GM23338 (cell line): ENCODE data around the gene BBS4. TPM values are rescaled to one million over a fixed set of nuclear protein-coding genes. Genes with fewer than 3 reads are reported as not detected.
"Not testable (repeated sequence)": the region's sequence is repeated elsewhere in the genome, so short reads cannot be mapped to it uniquely, and the experiment has no call there.

Experiments used
- ATAC-seq: fragments of 200-7000 bp; cut with Tn5 transposase; 3 replicates; pipeline ENCODE4 v1.9.1; 2020
- DNase-seq: peaks from one replicate; pipeline ENCODE4 v3.0.0-alpha.2; 2015; ENCODE audit warnings: low spot score
- H2AFZ ChIP-seq: fragments of 200-600 bp; sonication (generic); 2 replicates; pipeline ENCODE4 v1.8.0; 2016; ENCODE audit warnings: antibody characterized with exemption, mild to moderate bottlenecking, moderate library complexity
- H3F3A ChIP-seq: fragments of 200-600 bp; sonication (generic); replicated peaks from 2 replicates; pipeline ENCODE4 v1.8.0; 2017; ENCODE audit warnings: antibody characterized with exemption, mixed run types, low read depth
- H3K27ac ChIP-seq: fragments of 200-600 bp; sonication (generic); 2 replicates; pipeline ENCODE4 v1.6.1; 2016; ENCODE audit warnings: low read depth
- H3K27me3 ChIP-seq: fragments of 200-600 bp; sonication (generic); 2 replicates; pipeline ENCODE4 v1.8.0; 2016; ENCODE audit warnings: mild to moderate bottlenecking, mixed run types, moderate library complexity; ENCODE audit not compliant: insufficient read depth
- H3K36me3 ChIP-seq: fragments of 200-600 bp; sonication (generic); 2 replicates; pipeline ENCODE4 v1.8.0; 2016; ENCODE audit warnings: mild to moderate bottlenecking; ENCODE audit not compliant: insufficient read depth
- H3K4me1 ChIP-seq: fragments of 200-600 bp; sonication (generic); 2 replicates; pipeline ENCODE4 v1.8.0; 2016; ENCODE audit warnings: mild to moderate bottlenecking, moderate library complexity; ENCODE audit not compliant: insufficient read depth
- H3K4me2 ChIP-seq: fragments of 200-600 bp; sonication (generic); 2 replicates; pipeline ENCODE4 v1.7.1; 2017; ENCODE audit warnings: mixed run types
- H3K4me3 ChIP-seq: fragments of 200-600 bp; sonication (generic); 2 replicates; pipeline ENCODE4 v1.6.1; 2016; ENCODE audit warnings: mixed run types
- H3K79me2 ChIP-seq: fragments of 200-600 bp; sonication (generic); replicated peaks from 2 replicates; pipeline ENCODE4 v1.8.0; 2017; ENCODE audit warnings: mild to moderate bottlenecking; ENCODE audit not compliant: insufficient read depth
- H3K9me2 ChIP-seq: fragments of 200-600 bp; sonication (generic); 2 replicates; pipeline ENCODE4 v1.8.0; 2017; ENCODE audit not compliant: insufficient read depth
- H4K20me1 ChIP-seq: fragments of 200-600 bp; sonication (generic); replicated peaks from 2 replicates; pipeline ENCODE4 v1.8.0; 2017; ENCODE audit warnings: mild to moderate bottlenecking; ENCODE audit not compliant: insufficient read depth
- H3K27ac Mint-ChIP-seq: 2 replicates; pipeline ENCODE4 v1.8.0; 2020; ENCODE audit warnings: inconsistent platforms, mild to moderate bottlenecking, moderate library complexity, mixed read lengths
- H3K27me3 Mint-ChIP-seq: 3 replicates; pipeline ENCODE4 v1.8.0; 2022; ENCODE audit warnings: low read depth, mild to moderate bottlenecking, moderate library complexity, mixed read lengths, inconsistent platforms; ENCODE audit not compliant: insufficient read depth, poor library complexity
- H3K36me3 Mint-ChIP-seq: 3 replicates; pipeline ENCODE4 v1.8.0; 2021; ENCODE audit warnings: low read depth, mild to moderate bottlenecking, inconsistent platforms, moderate library complexity, mixed read lengths
- H3K4me1 Mint-ChIP-seq: 3 replicates; pipeline ENCODE4 v1.8.0; 2020; ENCODE audit warnings: mild to moderate bottlenecking, inconsistent platforms, mixed read lengths
- H3K4me3 Mint-ChIP-seq: 3 replicates; pipeline ENCODE4 v1.8.0; 2021; ENCODE audit warnings: moderate library complexity, mild to moderate bottlenecking, inconsistent platforms, mixed read lengths
- H3K9me3 Mint-ChIP-seq: 3 replicates; pipeline ENCODE4 v1.8.0; 2020; ENCODE audit warnings: moderate library complexity, mild to moderate bottlenecking, inconsistent platforms, mixed read lengths
- CREB1 ChIP-seq: fragments of 250-450 bp; sonication (Bioruptor Pico); IDR thresholded peaks from 2 replicates; pipeline ENCODE4 v1.5.0; 2020; ENCODE audit warnings: low read depth, mild to moderate bottlenecking, moderate library complexity
- CTCF ChIP-seq, 2 experiments: fragments of 200-600 bp in 1 of 2; sonication (generic) in 1 of 2; conservative IDR thresholded peaks; 2 replicates each; pipeline versions ENCODE4 v1.5.1 to v1.6.1; 2016 to 2017; ENCODE audit warnings: antibody characterized with exemption in 2 of 2, low read depth in 2 of 2, mild to moderate bottlenecking in 2 of 2, moderate library complexity in 1 of 2
- EZH2phosphoT487 ChIP-seq: fragments of 200-600 bp; sonication (generic); IDR thresholded peaks from one replicate; pipeline ENCODE4 v1.8.1; 2018; ENCODE audit warnings: antibody characterized with exemption; ENCODE audit not compliant: unreplicated experiment
- NANOG ChIP-seq: IDR thresholded peaks from 2 replicates; pipeline ENCODE4 v1.6.1; 2016; ENCODE audit warnings: antibody characterized with exemption, borderline replicate concordance
- REST ChIP-seq: IDR thresholded peaks from one replicate; pipeline ENCODE4 v1.6.1; 2018; ENCODE audit warnings: antibody characterized with exemption; ENCODE audit not compliant: unreplicated experiment
- STAT1 ChIP-seq: IDR thresholded peaks from one replicate; pipeline ENCODE4 v1.6.1; 2016; ENCODE audit warnings: antibody characterized with exemption; ENCODE audit not compliant: unreplicated experiment
- ZNF114 ChIP-seq: fragments of 250-450 bp; sonication (Bioruptor Pico); IDR thresholded peaks from 2 replicates; pipeline ENCODE4 v1.5.0; 2020; ENCODE audit warnings: mild to moderate bottlenecking, moderate library complexity
- ZNF331 ChIP-seq: fragments of 250-450 bp; sonication (Bioruptor Pico); IDR thresholded peaks from 2 replicates; pipeline ENCODE4 v1.5.0; 2020; ENCODE audit warnings: low read depth, mild to moderate bottlenecking, moderate library complexity
- polyA plus RNA-seq: library from polyadenylated mRNA; unstranded; fragments of >200 nt; fragmentation: Nextera tagmentation; extraction: Ambion mirVana; gene quantifications from 2 replicates; pipeline ENCODE4 v1.2.1, GENCODE V29; 2016
- total RNA-seq: library from RNA; depleted of rRNA; stranded (reverse); fragments of >200 nt; shearing (Covaris generic); gene quantifications from 2 replicates; pipeline ENCODE4 v1.2.3, GENCODE V29; 2014

BBS4 gene
- total and polyA plus RNA-seq, 2 experiments from 2014 or later: 22.2 to 40.8 TPM

GRCh38 chr15:72669803-72670202 lies 16.2 kb upstream of the BBS4 start:
- H3K79me2 ChIP-seq, ATAC-seq, H4K20me1 ChIP-seq, H3K27ac Mint-ChIP-seq, H3K9me3 Mint-ChIP-seq, H3K4me2 ChIP-seq, H3K27ac ChIP-seq, H3K4me3 ChIP-seq, H2AFZ ChIP-seq, H3K9me2 ChIP-seq, H3K4me3 Mint-ChIP-seq, H3F3A ChIP-seq, H3K36me3 ChIP-seq, H3K27me3 Mint-ChIP-seq, H3K27me3 ChIP-seq, DNase-seq, H3K36me3 Mint-ChIP-seq: not testable (repeated sequence)
- peaks cover 18% of the 10 kb centered on the region; the same call in 2 of the 3 replicates for H3K4me1 Mint-ChIP-seq
- H3K4me1 ChIP-seq: peaks cover 14% of the 10 kb centered on the region

- ATAC-seq (peak; percentile 94), DNase-seq (peak; percentile 92)
- Mint-ChIP-seq H3K4me1 (peaks cover 18% of the 10 kb centered on the region; the same call in 2 of the 3 replicates), H3K27ac (peak overlapping the region; percentile 84; the same call in 1 of the 2 replicates), H3K4me3 (peak overlapping the region; percentile 68)
- Histone ChIP-seq H3K4me1 (peaks cover 14% of the 10 kb centered on the region), H3K4me3 (peak overlapping the region; percentile 48), H2AFZ (peak overlapping the region; percentile 93), H3K4me2 (peak overlapping the region; percentile 73)
- H3K9me2 ChIP-seq, H3K36me3 ChIP-seq, H3K27me3 Mint-ChIP-seq, H3F3A ChIP-seq, H3K36me3 Mint-ChIP-seq, H3K79me2 ChIP-seq, H4K20me1 ChIP-seq, H3K27me3 ChIP-seq, H3K9me3 Mint-ChIP-seq, H3K27ac ChIP-seq: not testable (repeated sequence)
- TF ChIP-seq CTCF (conservative IDR thresholded peaks at IDR 0.05; ENCODE audit: low read depth in 2 of 2): peak; percentile 72 to 79
Observed at GRCh38 chr15:72670656-72671352, 15.2 kb upstream of the BBS4 start.

GRCh38 chr15:72671525-72671924 lies 14.5 kb upstream of the BBS4 start:
- H3K27me3 Mint-ChIP-seq: no peaks in the 10 kb centered on the region
- peak overlapping the region; percentile 48 for H3K4me3 ChIP-seq
- no peaks in the 10 kb centered on the region for H4K20me1 ChIP-seq
- no peaks in the 10 kb centered on the region for H3K9me2 ChIP-seq
- peaks cover 14% of the 10 kb centered on the region for H3K4me1 ChIP-seq
- H2AFZ ChIP-seq: no peak overlapping the region
- H3K36me3 ChIP-seq: no peaks in the 10 kb centered on the region
- no peaks in the 10 kb centered on the region for H3K27me3 ChIP-seq
- H3K4me1 Mint-ChIP-seq: peaks cover 18% of the 10 kb centered on the region; the same call in 2 of the 3 replicates
- H3K27ac Mint-ChIP-seq: peak overlapping the region; percentile 58
- peak overlapping the region; percentile 73 for H3K4me2 ChIP-seq
- DNase-seq (peak; percentile 10), ATAC-seq (peak; percentile 49)
- H3F3A ChIP-seq: no peaks in the 10 kb centered on the region; the same call in 1 of the 2 replicates
- peak overlapping the region; percentile 68 for H3K4me3 Mint-ChIP-seq
- H3K27ac ChIP-seq: peak overlapping the region; percentile 23; the same call in 1 of the 2 replicates
- no peaks in the 10 kb centered on the region for H3K36me3 Mint-ChIP-seq
- H3K79me2 ChIP-seq: no peaks in the 10 kb centered on the region
- no peaks in the 10 kb centered on the region for H3K9me3 Mint-ChIP-seq
- TF ChIP-seq STAT1 (no peak), CREB1 (CRISPR knock-in tag) (no peak), NANOG (no peak), ZNF114 (no peak), REST (no peak), EZH2phosphoT487 (no peak), ZNF331 (CRISPR knock-in tag) (no peak)
